NCI-H2029 treated with DMSO at 0.1 percent for 48 hours (cell line): Measurements from ENCODE around the gene DGKZ.

Experiments
- DNase-seq: peaks from one replicate; lab custom pipeline; 2025; lab: John Stamatoyannopoulos, UW

DGKZ gene

GRCh38 chr11:46382646-46383403 is 35.6 kb downstream of the DGKZ start:
- no peak for DNase-seq

- no peak for DNase-seq
Observed at GRCh38 chr11:46383404-46383758, 36.1 kb downstream of the DGKZ start.

- no peak for DNase-seq
Observed at GRCh38 chr11:46383974-46384701, 36.9 kb downstream of the DGKZ start.

- no peak for DNase-seq
Observed at GRCh38 chr11:46385169-46386004, 38.1 kb downstream of the DGKZ start.

- no peak for DNase-seq
Observed at GRCh38 chr11:46386005-46386578, 38.8 kb downstream of the DGKZ start.

GRCh38 chr11:46386674-46387073 is 39.4 kb downstream of the DGKZ start:
- DNase-seq = no peak

- no peak for DNase-seq
Observed at GRCh38 chr11:46387456-46387855, 40.2 kb downstream of the DGKZ start.

GRCh38 chr11:46387919-46388618 is 40.8 kb downstream of the DGKZ start:
- DNase-seq = no peak

- DNase-seq = no peak
Observed at GRCh38 chr11:46388619-46389449, 41.6 kb downstream of the DGKZ start.

- peak; percentile 51 for DNase-seq
Observed at GRCh38 chr11:46389450-46390330, 42.4 kb downstream of the DGKZ start.

- DNase-seq = no peak
Observed at GRCh38 chr11:46390331-46391171, 43.3 kb downstream of the DGKZ start.

- no peak for DNase-seq
Observed at GRCh38 chr11:46391186-46391577, 43.9 kb downstream of the DGKZ start.

- no peak for DNase-seq
Observed at GRCh38 chr11:46391578-46392420, 44.5 kb downstream of the DGKZ start, which contains the start of gene CHRM4. TSS of gene CHRM4 (minus strand) at chr11:46391776. CDS start at chr11:46386557, 5,219 bp downstream.

- no peak for DNase-seq
Observed at GRCh38 chr11:46392421-46393230, 45.4 kb downstream of the DGKZ start.

GRCh38 chr11:46393231-46393616 is 46.0 kb downstream of the DGKZ start:
- no peak for DNase-seq

GRCh38 chr11:46393759-46394158 is 46.5 kb downstream of the DGKZ start:
- no peak for DNase-seq

- no peak for DNase-seq
Observed at GRCh38 chr11:46397526-46397925, 50.3 kb downstream of the DGKZ start.
